Left lung (tissue), 10 donors: ENCODE measurements around the gene CHST8. TPM values are rescaled to one million over a fixed set of nuclear protein-coding genes. Genes with fewer than 3 reads are reported as not detected.

ENCODE experiments used
- ATAC-seq: fragments of 200-7000 bp; cut with Tn5 transposase; one replicate; pipeline ENCODE4 v1.9.1; 2020; ENCODE audit warnings: moderate library complexity
- DNase-seq, 4 donors: peaks; one replicate each; pipeline ENCODE4 v3.0.0-alpha.2; 2013 to 2020
- H3K27ac ChIP-seq, 2 donors: fragments of 200-600 bp; sonication (generic) in 1 of 2; one replicate each; pipeline versions ENCODE4 v1.5.0 to v1.8.0; 2020 to 2021
- H3K27me3 ChIP-seq, 2 donors: fragments of 200-600 bp; sonication (generic) in 1 of 2; one replicate each; pipeline versions ENCODE4 v1.5.0 to v1.8.0; 2020 to 2021
- H3K36me3 ChIP-seq, 2 donors: fragments of 200-600 bp; sonication (generic) in 1 of 2; one replicate each; pipeline versions ENCODE4 v1.5.0 to v1.8.0; 2020 to 2021
- H3K4me1 ChIP-seq, 2 donors: fragments of 200-600 bp; one replicate each; pipeline ENCODE4 v1.8.0; 2021
- H3K4me3 ChIP-seq, 2 donors: fragments of 200-600 bp; sonication (generic) in 1 of 2; one replicate each; pipeline versions ENCODE4 v1.5.0 to v1.8.0; 2020 to 2021; ENCODE audit warnings: mild to moderate bottlenecking in 1 of 2
- H3K9me3 ChIP-seq, 2 donors: fragments of 200-600 bp; sonication (generic) in 1 of 2; one replicate each; pipeline versions ENCODE4 v1.5.0 to v1.8.0; 2020 to 2021
- intact Hi-C, 2 donors: fragments of 100-400 bp; cut with DNase I; formaldehyde crosslinking; loops; one replicate each; pipeline versions ENCODE4 v1.11.2 to v1.14.2; 2022
- polyA plus RNA-seq, 6 donors: library from polyadenylated mRNA; unstranded; fragments of 120-200 nt; gene quantifications; one replicate each; pipeline ENCODE4 v1.2.1, GENCODE V29; 2013; ENCODE audit not compliant: insufficient read length in 6 of 6
- total RNA-seq, 2 donors: library from RNA; stranded (reverse); fragmentation: NEBNext Ultra II Directional; extraction: Animal tissue kit (Norgen Biotek cat#: 25700); gene quantifications; one replicate each; pipeline ENCODE4 v1.2.1, GENCODE V29; 2021
- TF ChIP-seq, protein P1 (sequence below), 2 donors: fragments of 200-600 bp; sonication (generic) in 1 of 2; IDR thresholded peaks; one replicate each; pipeline versions ENCODE4 v1.5.0 to v1.8.0; 2021; ENCODE audit warnings: antibody characterized with exemption in 2 of 2
- donor health status: DM: no; HTN: yes; CAD: no.
- donor health status: DM: no; HTN: no; CAD: no.

Gene CHST8
- total and polyA plus RNA-seq, 8 donors = 0.24 to 0.47 TPM; not detected in 6

DNA sequence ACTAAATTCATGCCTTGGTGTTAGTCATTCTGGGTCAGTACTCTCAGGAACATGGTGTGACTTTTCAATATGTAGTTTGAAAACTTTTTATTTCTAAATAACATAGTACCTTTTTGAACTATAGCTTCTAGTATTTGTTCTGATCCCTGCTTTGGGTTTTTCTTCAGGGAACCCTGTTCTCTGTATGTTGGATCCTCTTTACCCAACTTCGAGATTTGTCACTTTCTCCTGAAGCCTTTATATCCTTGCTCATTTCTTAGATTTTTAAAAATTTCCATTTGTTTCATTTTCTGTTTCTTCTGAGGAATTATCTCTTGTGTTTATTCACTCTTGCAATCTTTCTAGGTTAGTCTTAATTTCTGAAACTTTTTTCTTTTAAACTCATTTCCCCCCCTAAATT is 12.4 kb upstream of the CHST8 start:
- no peak overlapping the region for H3K27ac ChIP-seq
- H3K27me3 ChIP-seq = peaks cover 0 to 42% of the 10 kb centered on the region in 2 donors
- no peak for ATAC-seq
- intact Hi-C loops = no loop called here
- H3K36me3 ChIP-seq = no peaks in the 10 kb centered on the region
- H3K9me3 ChIP-seq = peaks cover 0 to 7% of the 10 kb centered on the region in 2 donors
- no peak overlapping the region for H3K4me3 ChIP-seq
- no peak for DNase-seq
- TF ChIP-seq, protein P1, sequence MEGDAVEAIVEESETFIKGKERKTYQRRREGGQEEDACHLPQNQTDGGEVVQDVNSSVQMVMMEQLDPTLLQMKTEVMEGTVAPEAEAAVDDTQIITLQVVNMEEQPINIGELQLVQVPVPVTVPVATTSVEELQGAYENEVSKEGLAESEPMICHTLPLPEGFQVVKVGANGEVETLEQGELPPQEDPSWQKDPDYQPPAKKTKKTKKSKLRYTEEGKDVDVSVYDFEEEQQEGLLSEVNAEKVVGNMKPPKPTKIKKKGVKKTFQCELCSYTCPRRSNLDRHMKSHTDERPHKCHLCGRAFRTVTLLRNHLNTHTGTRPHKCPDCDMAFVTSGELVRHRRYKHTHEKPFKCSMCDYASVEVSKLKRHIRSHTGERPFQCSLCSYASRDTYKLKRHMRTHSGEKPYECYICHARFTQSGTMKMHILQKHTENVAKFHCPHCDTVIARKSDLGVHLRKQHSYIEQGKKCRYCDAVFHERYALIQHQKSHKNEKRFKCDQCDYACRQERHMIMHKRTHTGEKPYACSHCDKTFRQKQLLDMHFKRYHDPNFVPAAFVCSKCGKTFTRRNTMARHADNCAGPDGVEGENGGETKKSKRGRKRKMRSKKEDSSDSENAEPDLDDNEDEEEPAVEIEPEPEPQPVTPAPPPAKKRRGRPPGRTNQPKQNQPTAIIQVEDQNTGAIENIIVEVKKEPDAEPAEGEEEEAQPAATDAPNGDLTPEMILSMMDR (IDR thresholded peaks at IDR 0.05) = no peak
- no peaks in the 10 kb centered on the region for H3K4me1 ChIP-seq

GRCh38 chr19:33610588-33610987 is 11.2 kb upstream of the CHST8 start:
- DNase-seq (no peak), ATAC-seq (no peak)
- H3K4me3 ChIP-seq = no peak overlapping the region
- peaks cover 0 to 7% of the 10 kb centered on the region in 2 donors for H3K9me3 ChIP-seq
- intact Hi-C loops = no loop called here
- no peak overlapping the region for H3K27ac ChIP-seq
- no peaks in the 10 kb centered on the region for H3K4me1 ChIP-seq
- peaks cover 0 to 54% of the 10 kb centered on the region in 2 donors for H3K27me3 ChIP-seq
- H3K36me3 ChIP-seq = no peaks in the 10 kb centered on the region
- TF ChIP-seq, protein P1 (IDR thresholded peaks at IDR 0.05) = no peak

- no peak for DNase-seq
Observed at GRCh38 chr19:33612928-33613619, 8.7 kb upstream of the CHST8 start.

DNA sequence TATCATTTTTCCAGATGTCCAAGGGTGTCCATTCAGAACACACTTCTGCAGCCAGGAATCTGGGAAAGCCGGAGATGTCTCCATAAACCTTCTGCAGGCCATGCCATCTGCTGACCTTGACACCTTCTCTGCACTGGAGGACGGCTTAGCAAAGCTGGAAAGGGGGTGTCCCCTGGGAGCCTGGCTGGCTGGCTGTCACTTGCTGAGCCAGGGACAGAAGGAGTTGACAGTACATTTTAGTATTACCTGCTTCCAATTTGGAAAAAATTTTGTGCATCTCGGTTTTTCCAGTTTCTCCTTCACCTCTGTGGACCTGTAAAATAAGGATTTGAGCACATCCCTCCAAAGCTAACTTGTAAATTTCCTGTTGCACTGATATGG is 8.1 kb upstream of the CHST8 start:
- H3K4me3 ChIP-seq = no peak overlapping the region
- TF ChIP-seq, protein P1 (IDR thresholded peaks at IDR 0.05) = no peak
- ATAC-seq = no peak
- H3K9me3 ChIP-seq = peaks cover 0 to 7% of the 10 kb centered on the region in 2 donors
- no peaks in the 10 kb centered on the region for H3K36me3 ChIP-seq
- intact Hi-C loops = no loop called here
- DNase-seq = no peak
- H3K4me1 ChIP-seq = no peaks in the 10 kb centered on the region
- H3K27ac ChIP-seq = no peak overlapping the region
- peaks cover 0 to 69% of the 10 kb centered on the region in 2 donors for H3K27me3 ChIP-seq

More at GRCh38 chr19:33612928-33613619, 8.7 kb upstream of the CHST8 start:
- TF ChIP-seq, protein P1 (IDR thresholded peaks at IDR 0.05) = no peak
- intact Hi-C loops = no loop called here
- Histone ChIP-seq H3K27ac (no peak overlapping the region), H3K9me3 (peaks cover 0 to 7% of the 10 kb centered on the region in 2 donors), H3K27me3 (peaks cover 0 to 66% of the 10 kb centered on the region in 2 donors), H3K36me3 (no peaks in the 10 kb centered on the region), H3K4me3 (no peak overlapping the region), H3K4me1 (no peaks in the 10 kb centered on the region)
- no peak for ATAC-seq

DNA sequence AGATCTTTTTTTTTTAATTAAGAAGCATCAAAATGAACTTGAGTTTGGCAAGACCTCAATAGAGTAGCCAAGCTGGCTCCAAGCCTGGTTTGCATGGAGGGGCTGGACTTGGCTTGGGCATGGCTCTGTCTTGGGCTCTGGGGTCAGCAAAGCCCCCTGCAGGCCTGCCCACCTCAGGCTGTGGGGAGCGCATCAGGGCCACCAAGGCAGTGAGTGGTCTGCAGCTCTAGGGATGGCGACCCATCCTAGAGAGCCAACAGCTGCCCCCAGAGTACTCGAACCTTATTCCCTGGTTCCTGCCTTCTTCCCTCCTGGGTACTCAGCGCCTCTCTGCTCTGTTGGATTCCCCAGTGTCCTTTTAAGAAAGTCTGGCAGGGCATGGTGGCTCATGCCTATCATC is 5.4 kb upstream of the CHST8 start:
- H3K4me1 ChIP-seq = peaks cover 0 to under 1% of the 10 kb centered on the region in 2 donors
- TF ChIP-seq, protein P1 (IDR thresholded peaks at IDR 0.05) = no peak
- H3K4me3 ChIP-seq = no peak overlapping the region
- no peaks in the 10 kb centered on the region for H3K36me3 ChIP-seq
- H3K27me3 ChIP-seq = peaks cover 10 to 88% of the 10 kb centered on the region in 2 donors
- H3K27ac ChIP-seq = no peak overlapping the region
- ATAC-seq (no peak), DNase-seq (no peak)
- H3K9me3 ChIP-seq = no peaks in the 10 kb centered on the region
- intact Hi-C loops = no loop called here
